GM18499 (cell line): ENCODE measurements around the gene GALM.
"Not testable (repeated sequence)": the region's sequence is repeated elsewhere in the genome, so short reads cannot be mapped to it uniquely, and the experiment has no call there.

ENCODE experiments used
- ATAC-seq: cut with Tn5 transposase; IDR thresholded peaks from one replicate; pipeline ENCODE4 v1.9.1; 2021; ENCODE audit warnings: moderate number of reproducible peaks; ENCODE audit not compliant: insufficient read depth, unreplicated experiment

Gene GALM

DNA sequence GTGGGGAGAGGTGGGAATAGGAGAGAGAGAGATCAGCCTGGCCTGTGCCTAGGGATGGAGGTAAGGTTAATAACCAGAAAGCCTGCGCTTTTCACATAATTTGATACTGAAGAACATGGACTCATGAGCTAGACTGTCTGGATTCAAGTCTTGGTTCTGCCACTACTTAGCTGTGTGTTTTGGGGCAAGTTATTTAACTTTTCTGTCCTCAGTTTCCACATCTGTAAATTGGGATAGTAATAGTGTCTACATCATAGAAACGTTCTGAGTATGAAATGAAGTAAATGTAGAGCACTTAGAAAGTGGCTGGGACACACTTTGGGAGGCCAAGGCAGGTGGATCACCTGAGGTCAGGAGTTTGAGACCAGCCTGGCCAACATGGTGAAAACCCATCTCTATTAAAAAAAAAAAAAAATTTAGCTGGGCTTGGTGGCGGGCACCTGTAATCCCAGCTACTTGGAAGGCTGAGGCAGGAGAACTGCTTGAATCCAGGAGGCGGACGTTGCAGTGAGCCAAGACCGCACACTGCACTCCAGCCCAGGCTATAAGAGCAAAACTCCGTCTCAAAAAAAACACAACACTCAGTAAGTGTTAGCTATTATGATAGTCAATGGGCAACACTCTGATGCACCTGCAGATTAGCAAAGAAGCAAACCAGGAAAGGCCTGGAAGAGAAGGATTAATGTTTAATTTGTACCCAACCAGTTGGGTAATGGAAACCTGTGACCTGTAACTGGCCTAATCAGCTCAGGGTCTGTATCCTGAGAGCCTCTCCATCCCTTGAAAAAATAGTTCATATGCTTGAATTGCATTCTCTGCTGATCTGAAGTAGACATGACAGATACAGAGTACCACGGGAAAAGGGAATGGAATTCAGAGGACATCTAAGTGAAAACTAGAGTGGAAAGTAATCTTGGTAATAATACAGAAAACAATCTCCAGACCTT, 6.8 kb downstream of the GALM start:
- ATAC-seq, result no peak

DNA sequence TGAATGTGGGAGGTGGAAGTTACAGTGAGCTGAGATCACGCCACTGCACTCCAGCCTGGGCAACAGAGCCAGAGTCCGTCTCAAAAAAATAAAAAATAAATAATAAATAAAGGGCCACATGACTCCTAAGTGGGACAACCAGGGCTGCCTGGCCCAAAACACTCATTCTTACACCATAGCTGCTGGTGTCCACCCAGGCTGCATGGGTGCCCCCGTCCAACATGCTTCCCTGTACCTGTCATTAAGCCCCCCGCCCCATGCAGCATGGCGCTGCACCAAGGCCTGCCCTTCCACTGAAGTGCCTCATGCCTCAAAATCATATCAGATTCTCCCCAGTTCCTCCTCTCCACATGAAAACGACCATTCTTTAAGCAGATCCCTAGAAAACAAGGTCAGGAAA, 10.8 kb downstream of the GALM start:
- no peak for ATAC-seq

DNA sequence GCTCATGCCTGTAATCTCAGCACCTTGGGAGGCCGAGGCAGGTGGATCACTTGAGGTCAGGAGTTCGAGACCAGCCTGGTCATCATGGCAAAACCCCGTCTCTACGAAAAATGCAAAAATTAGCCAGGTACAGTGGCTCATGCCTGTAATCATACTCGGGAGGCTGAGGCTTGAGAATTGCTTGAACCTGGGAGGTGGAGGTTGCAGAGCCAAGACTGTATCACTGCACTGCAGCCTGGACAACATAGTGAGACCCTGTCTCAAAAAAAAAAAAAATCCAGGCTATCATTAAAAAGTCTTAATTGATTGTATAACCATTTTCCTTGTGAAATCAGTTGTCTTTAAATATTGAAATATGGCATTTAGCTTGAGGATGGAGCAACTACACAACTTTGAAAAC, 15.0 kb downstream of the GALM start:
- not testable (repeated sequence) for ATAC-seq

DNA sequence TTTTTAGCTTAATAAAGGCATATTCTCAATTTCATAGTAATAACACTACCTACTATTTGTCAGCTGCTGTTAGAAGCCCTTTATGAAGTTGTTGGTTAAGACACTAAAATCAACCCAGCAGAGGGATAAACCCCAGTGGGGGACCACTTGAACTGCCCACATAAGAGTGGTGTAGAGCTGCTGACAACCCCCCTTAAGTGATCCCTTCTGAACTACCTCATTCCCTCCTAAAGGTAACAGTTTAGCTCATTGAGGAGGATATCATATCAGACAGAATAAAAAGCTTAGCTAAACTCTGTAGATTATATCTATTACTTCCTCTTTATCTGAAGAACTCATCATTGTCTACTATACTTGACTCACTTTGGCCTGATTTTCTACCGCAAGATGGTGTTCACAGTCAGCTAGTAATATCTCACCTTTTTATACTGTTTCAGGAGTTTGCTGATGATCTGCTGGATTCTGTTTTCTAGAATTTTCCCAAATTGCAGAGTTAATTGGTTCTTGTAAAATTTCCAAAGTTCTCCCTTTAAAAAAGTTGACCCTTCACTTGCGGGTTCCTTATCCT, 16.2 kb downstream of the GALM start:
- no peak for ATAC-seq

DNA sequence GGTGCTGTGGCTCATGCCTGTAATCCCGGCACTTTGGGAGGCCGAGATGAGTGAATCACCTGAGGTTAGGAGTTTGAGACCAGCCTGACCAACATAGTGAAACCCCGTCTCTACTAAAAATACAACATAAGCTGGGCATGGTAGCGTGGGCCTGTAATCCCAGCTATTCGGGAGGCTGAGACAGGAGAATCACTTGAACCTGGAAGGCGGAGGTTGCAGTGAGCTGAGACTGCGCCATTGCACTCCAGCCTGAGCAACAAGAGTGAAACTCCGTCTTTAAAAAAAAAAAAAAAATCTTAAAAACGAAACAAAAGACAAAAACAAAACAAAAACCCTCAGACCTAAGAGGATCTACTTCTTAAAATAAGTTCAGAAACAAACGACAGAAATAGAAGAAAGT, 16.7 kb downstream of the GALM start:
- not testable (repeated sequence) for ATAC-seq

DNA sequence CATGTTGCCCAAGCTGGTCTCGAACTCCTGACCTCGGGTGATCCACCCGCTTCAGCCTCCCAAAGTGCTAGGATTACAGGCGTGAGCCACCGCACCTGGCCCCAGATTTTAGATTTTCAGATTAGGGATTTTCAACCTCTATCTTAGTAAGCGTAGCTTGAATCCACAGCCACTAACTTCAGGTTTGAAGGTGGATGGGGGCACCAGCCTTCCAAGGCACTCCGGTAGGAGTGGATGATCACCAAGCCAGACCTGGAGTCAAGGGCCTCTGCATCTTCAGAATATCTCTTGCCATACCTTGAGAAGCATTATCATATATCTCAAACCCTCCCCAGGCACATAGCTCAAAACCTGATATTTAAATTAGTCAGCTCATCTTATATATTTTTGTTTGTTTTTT, 17.9 kb downstream of the GALM start:
- no peak for ATAC-seq

DNA sequence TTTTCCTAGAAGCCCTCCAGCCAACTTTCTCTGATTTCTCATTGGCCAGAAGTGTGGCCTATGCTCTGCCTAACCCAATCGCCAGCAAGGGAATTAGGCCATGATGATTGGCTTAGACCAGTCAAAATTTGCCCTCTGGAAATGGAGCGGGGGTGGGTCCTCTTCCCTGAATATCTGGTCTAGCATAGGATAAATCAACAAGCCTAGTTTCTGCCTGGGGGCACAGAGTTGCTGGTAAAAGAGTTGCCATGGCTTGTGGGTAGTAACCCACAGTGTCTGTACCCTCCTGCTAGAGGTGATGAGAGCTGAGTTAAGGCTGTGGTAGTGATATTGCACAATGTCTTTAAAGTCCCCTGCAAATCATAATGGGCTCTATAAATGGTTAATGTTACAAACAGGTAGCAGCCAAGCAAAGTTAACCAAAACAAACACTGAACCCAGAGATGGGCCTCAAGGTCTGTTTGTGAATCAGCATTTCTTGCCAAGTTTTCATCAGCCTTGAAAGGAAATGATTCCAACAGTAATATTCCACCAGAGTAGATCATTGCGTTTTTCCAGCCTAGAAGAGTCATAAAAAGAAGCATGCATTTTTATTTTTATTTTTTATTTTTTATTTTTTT, 19.3 kb downstream of the GALM start:
- ATAC-seq, result no peak

DNA sequence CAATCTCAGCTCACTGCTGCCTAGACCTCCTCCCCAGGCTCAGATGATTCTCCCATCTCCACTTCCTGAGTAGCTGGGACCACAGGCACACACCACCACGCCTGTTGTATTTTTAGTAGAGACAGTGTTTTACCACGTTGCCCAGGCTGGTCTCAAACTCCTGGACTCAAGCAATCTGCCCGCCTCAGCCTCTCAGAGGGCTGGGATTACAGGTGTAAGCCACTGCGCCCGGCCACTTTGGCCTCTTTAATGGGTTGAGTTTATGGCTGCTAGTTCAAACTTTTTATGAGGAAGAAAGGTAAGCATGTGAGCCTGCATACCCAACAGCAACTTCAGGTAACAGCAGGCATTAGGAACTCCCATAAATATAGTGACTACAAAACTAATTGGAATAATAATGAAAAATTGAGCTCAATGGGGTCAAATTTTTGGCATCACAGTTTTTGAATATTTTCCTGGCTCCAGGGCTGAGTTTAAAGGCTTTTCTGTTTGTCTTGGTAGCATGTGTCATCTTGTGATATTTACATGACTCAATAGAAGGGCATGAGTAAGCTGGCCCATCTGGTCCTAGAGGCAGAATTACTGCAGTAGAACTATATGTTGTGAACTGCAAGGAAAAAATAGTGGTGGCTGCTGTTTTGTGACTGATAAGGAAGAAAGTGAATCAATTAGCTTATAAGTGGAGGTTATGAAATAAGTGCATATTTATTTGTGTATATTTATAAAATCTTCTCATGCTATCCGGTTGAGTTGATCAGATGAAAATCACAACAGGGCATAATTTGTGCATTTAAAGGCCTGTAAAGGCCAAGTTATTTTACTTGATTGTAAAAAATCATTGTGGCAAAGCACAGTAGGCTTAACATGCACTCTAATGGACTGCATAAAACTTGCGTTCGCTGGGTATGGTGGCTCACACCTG, 24.8 kb downstream of the GALM start:
- ATAC-seq, result no peak

DNA sequence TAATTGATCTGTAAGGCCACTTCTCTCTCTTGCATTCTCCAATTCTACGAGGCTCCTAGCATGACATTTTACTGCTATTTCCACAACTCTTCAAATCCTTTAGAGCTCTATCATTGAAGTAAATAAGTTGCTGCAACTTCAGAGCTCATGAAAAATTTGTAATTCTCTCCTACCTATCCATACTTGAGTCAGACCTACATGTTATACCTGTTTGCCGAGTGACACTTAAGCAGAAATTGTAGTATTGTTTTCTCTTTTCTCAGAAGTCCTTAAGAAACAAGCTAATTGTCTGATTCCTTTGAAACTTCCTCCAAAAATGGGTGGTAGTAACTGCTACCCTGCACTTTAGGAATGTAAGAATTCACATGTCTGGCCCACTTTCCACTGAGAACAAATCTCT, 26.1 kb downstream of the GALM start:
- ATAC-seq, result no peak

DNA sequence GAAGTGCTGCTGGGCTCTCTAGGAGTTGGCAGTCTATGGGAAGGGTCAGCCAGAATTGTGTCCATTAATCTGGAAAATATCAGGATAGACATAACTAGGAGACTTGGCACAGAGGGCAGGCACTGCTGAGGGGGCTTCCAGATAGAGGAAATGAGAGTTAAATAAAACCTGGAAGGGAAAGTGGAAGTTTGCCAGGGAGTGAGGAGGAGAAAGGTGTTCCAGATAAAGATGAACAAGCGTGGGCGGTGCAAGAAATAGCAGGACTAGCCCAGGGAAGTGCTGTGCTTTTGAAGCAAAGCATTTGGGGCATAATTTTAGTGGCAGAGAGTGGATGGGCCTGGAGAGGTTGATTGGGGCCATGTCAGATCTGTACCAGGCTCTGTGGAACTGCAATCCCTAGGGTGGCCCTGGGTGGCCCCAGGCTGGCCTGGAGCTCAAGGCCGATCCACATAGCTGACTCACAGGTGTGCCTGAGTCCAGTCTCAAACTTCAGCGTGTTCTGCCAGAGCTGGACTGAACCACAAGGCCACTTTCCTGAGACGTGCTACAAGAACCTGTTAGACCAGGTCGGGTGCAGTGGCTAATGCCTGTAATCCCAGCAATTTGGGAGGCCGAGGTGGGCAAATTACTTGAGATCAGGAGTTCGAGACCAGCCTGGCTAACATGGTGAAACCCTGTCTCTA, 26.9 kb downstream of the GALM start:
- ATAC-seq, result no peak

DNA sequence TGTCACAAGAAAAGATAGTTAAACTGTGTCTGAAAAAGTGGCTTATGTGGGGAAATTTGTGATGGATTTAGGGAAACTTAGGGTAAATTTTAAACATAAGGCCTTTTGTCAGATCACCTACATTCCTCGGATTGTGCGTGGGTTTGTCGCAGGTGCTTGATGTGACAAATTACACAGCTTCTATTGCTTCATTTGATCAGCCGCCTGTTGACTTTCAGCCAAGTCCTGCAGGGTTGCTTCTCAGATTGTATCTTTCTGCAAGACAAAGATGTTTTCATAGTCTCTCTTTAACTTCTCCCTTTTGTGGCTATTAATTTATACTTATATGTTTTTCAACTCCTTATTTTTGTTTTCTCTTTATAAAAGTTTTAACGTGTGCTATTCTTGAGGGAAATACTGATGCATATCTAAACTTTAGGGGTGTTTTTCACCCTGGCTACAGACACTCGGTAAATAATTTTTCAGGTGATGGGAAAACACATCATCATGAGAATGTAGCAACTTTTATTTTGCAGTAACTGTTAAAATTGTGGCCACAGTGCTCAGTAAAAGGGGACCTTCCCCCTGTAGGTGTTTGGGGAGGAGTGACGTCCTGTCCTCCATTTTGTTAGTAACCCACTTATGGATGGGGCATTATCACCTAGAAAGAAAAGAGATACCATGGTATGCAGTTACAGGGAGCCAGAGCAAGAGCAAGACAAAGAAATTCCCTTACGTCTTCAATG, 31.4 kb downstream of the GALM start:
- no peak for ATAC-seq

DNA sequence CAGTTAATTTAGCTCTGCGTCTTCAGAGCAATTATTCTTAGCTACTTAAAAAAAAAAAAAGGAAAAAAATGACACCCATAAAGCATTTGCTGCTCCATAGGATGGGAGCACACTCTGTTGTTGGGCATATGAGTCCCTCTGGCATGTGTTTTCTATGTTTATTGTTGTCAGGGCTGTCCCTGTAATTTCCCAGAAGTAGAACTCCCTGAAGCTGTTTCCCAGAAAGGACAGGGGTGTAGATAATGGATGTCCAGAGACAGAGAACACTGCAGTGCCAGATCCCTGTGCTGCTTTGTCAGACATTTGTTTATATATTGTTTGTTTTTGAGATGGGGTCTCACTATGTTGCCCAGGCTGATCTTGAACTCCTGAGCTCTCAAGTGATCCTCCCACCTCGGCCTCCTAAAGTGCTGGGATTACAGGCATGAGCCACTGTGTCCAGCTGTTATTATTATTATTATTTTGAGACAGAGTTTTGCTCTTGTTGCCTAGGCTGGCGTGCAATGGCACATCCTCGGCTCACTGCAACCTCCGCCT, 32.6 kb downstream of the GALM start:
- no peak for ATAC-seq

DNA sequence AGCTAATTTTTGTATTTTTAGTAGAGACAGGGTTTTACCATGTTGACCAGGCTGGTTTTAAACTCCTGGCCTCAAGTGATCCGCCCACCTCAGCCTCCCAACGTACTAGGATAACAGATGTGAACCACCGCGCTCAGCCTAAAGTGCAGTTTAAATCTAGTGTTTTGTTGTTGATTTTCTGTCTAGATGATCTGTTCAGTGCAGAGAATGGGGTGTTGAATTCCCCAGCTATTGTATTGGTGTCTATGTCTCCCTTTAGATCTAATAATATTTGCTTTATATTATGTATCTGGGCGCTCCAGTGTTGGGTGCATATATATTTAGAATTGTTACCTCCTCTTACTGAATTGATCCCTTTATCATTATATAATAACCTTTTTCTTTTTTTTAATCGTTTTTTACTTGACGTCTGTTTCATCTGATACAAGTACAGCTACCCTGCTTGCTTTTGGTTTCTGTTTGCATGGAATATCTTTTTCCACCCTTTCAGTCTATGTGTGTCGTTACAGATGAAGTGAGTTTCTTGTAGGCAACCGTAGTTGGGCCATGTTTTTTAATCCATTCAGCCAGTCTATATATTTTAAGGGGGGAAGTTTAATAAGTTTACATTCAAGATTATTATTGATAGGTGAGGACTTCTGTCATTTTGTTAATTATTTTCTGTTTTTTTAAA, 34.3 kb downstream of the GALM start:
- ATAC-seq, result no peak

DNA sequence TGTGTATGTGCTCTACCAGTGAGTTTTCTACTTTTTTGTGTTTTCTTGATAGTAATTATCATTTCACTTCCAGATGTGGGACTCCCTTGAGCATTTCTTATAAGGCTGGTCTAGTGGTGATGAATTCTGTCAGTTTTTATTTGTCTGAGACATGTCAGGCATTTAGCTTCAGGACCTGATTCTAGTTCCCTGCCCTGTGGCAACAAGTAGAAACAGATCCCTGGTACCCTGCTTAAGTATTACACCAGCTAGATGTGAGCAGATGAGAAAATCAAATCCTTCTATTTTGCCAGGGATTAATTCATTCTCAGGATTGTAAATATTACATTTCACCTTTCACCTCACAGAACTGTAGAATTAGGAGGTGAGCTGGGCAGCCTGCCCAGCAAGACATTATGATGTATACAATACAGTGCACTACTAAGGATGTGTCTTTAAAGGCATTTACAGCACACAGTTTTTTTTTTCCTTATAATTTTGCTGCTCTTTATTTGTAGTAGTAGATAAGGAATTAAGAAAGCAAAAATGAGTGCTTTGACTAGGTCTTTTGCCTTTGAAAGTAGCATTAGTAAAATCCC, 35.1 kb downstream of the GALM start:
- ATAC-seq, result no peak

DNA sequence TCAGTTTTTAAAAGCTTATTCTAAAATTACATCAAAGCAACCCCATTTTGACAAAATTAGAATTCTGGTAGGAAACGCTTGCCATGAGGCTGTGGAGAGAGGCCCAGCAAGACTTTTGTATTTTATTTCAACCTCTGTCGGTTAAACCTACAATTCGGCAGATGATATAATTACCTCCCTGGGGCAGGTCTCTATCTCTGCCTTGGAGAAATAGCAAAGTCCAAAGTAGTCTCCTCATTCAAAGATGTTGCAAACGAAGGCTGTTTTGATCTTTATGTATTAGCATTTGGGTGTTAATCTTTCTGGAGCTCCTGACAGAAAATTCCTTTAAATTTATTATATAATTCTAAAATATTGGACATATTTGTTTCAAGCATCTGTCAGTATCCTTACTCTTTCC, 35.6 kb downstream of the GALM start:
- ATAC-seq, result no peak

DNA sequence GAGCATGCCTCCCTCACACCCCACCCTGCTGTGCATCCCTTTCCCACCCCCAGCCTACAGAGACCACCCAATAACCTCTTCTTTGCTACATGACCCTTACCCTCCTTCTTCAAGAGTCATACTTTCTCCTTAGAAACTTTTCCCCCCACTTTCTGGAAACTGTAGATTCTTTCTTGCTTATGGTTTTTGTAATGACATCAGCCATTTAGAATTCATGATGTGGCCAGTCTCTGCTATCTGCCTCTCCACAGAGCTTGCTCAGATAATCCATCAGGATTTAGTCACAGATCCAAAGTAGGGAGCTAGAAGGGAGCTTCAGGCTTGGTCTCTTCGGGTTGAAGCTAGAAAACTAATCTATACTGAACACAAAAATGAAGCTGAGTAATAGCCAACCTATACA, 36.5 kb downstream of the GALM start:
- ATAC-seq, result no peak

DNA sequence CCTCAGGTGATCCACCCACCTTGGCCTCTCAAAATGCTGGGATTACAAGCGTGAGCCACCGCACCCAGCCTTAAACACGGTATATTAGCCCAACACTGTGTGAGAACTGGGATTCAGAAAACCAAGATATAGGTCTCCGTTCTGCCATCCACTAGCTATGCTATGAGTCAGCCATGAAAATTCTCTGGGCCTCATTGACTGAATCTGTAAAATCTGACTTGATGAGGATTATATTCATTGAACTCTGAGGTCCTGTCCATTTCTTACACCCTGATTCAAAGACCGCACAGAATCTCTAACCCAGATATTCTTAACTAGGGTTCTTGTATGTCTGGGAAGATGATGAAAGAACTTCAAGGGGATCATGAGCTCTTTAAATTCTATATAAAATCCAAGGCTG, 37.4 kb downstream of the GALM start:
- ATAC-seq, result not testable (repeated sequence)

DNA sequence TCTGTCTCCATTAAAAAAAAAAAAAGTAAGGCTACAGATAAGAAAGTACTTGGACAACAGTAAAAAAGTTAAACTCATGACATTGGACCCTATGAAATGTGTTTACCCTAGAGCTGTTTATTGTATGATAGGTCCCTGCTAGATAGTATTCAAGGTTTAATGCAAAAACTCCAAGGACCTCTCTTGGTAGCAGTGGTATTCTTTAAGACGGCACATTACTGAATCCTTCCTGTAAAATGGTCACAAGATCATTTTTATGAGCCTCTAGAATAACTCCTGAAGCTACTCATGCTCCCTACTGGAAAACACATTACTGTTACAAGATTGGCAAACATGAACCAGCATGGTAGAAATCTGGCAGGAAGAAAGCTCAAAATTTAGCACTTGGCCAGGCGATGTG, 38.8 kb downstream of the GALM start:
- no peak for ATAC-seq
